PC-3 (cell line): ENCODE data around the gene ITLN1. TPM values are rescaled to one million over a fixed set of nuclear protein-coding genes. Genes with fewer than 3 reads are reported as not detected.
"Not testable (repeated sequence)": the region's sequence is repeated elsewhere in the genome, so short reads cannot be mapped to it uniquely, and the experiment has no call there.

Source experiments
- ATAC-seq: fragments of 200-7000 bp; cut with Tn5 transposase; 2 replicates; pipeline ENCODE4 v1.9.1; 2020; ENCODE audit warnings: mild to moderate bottlenecking, moderate library complexity
- BruUV-seq: library from RNA; stranded (reverse); fragments of 400-500 nt; replicated peaks from 2 replicates; lab custom pipeline; 2021; lab: Mats Ljungman, UMichigan
- CTCF ChIA-PET: fragments of 300-600 bp; sonication (Branson Sonifier 250); formaldehyde crosslinking; loops from one replicate; lab custom pipeline; 2022; ENCODE audit warnings: antibody characterized with exemption; lab: Charles Lee
- POLR2A ChIA-PET: fragments of 300-600 bp; sonication (Branson Sonifier 250); formaldehyde crosslinking; loops from one replicate; lab custom pipeline; 2022; ENCODE audit warnings: antibody characterized with exemption; ENCODE audit not compliant: unreplicated experiment; lab: Charles Lee
- DNase-seq: peaks from one replicate; pipeline ENCODE4 v3.0.0-alpha.2; 2015
- H2AFZ ChIP-seq: fragments of 300-600 bp; sonication (generic); 2 replicates; pipeline ENCODE4 v1.6.0; 2016; ENCODE audit warnings: antibody characterized with exemption, low read length
- H3F3A ChIP-seq: fragments of 300-600 bp; sonication (generic); one replicate; pipeline ENCODE4 v1.6.0; 2017; ENCODE audit warnings: antibody characterized with exemption, low read length, control low read depth, mild to moderate bottlenecking; ENCODE audit not compliant: unreplicated experiment
- H3K27ac ChIP-seq: fragments of 300-600 bp; sonication (generic); 2 replicates; pipeline ENCODE4 v1.5.1; 2016; ENCODE audit warnings: mild to moderate bottlenecking, low read length
- H3K27me3 ChIP-seq: fragments of 300-600 bp; sonication (generic); 2 replicates; pipeline ENCODE4 v1.6.1; 2016; ENCODE audit warnings: low read length, mixed read lengths
- H3K36me3 ChIP-seq: fragments of 300-600 bp; sonication (generic); 2 replicates; pipeline ENCODE4 v1.6.1; 2016; ENCODE audit warnings: low read depth, mixed run types, low read length, mixed read lengths
- H3K4me1 ChIP-seq: fragments of 300-600 bp; sonication (generic); 2 replicates; pipeline ENCODE4 v1.5.1; 2016; ENCODE audit warnings: low read length; ENCODE audit not compliant: insufficient read depth
- H3K4me2 ChIP-seq: fragments of 300-600 bp; sonication (generic); 2 replicates; pipeline ENCODE4 v1.6.0; 2016; ENCODE audit warnings: low read length
- H3K4me3 ChIP-seq: fragments of 300-600 bp; sonication (generic); 2 replicates; pipeline ENCODE4 v1.5.1; 2016; ENCODE audit warnings: mild to moderate bottlenecking, low read length, mixed read lengths
- H3K79me2 ChIP-seq: fragments of 300-600 bp; sonication (generic); 2 replicates; pipeline ENCODE4 v1.6.1; 2017; ENCODE audit warnings: low read length, mixed read lengths
- H3K9ac ChIP-seq: fragments of 300-600 bp; sonication (generic); 2 replicates; pipeline ENCODE4 v1.6.0; 2016; ENCODE audit warnings: mild to moderate bottlenecking, low read length
- H3K9me2 ChIP-seq: fragments of 300-600 bp; sonication (generic); replicated peaks from 2 replicates; pipeline ENCODE4 v1.6.1; 2016; ENCODE audit warnings: mixed run types, low read length, mixed read lengths
- H3K9me3 ChIP-seq: fragments of 300-600 bp; sonication (generic); 2 replicates; pipeline ENCODE4 v1.6.1; 2016; ENCODE audit warnings: low read length, mixed read lengths
- H4K20me1 ChIP-seq: fragments of 300-600 bp; sonication (generic); 2 replicates; pipeline ENCODE4 v1.6.1; 2016; ENCODE audit warnings: low read length, mixed read lengths
- CTCF ChIP-seq: fragments of 300-600 bp; sonication (generic); conservative IDR thresholded peaks from 2 replicates; pipeline ENCODE4 v1.5.1; 2017; ENCODE audit warnings: antibody characterized with exemption, low read depth, mild to moderate bottlenecking, low read length
- EZH2 ChIP-seq: fragments of 300-600 bp; sonication (generic); IDR thresholded peaks from one replicate; pipeline ENCODE4 v1.6.1; 2017; ENCODE audit warnings: antibody characterized with exemption, mild to moderate bottlenecking, low read length; ENCODE audit not compliant: unreplicated experiment
- EZH2phosphoT487 ChIP-seq: fragments of 300-600 bp; sonication (generic); IDR thresholded peaks from 2 replicates; pipeline ENCODE4 v1.6.1; 2018; ENCODE audit warnings: mild to moderate bottlenecking, antibody characterized with exemption, low read length, borderline replicate concordance
- intact Hi-C: fragments of 100-400 bp; cut with micrococcal nuclease; formaldehyde crosslinking; loops from 2 replicates; pipeline ENCODE4 v1.9.0; 2023
- total RNA-seq: library from RNA; depleted of rRNA; stranded (reverse); fragments of >200 nt; gene quantifications from 2 replicates; pipeline ENCODE4 v1.2.3, GENCODE V29; 2014

ITLN1 gene
- total RNA-seq, 1 experiment from 2014 or later, result not detected

GRCh38 chr1:160874935-160875334 lies 10.0 kb downstream of the ITLN1 start:
- Histone ChIP-seq H3K9me2 (no peaks in the 10 kb centered on the region), H3K9me3 (no peaks in the 10 kb centered on the region), H3F3A (no peaks in the 10 kb centered on the region), H3K4me3 (no peak overlapping the region), H2AFZ (no peak overlapping the region), H3K36me3 (no peaks in the 10 kb centered on the region), H3K79me2 (no peaks in the 10 kb centered on the region), H3K27ac (no peak overlapping the region), H3K4me2 (no peak overlapping the region), H3K4me1 (peaks cover 7% of the 10 kb centered on the region; the same call in 1 of the 2 replicates), H3K27me3 (no peaks in the 10 kb centered on the region), H3K9ac (no peak overlapping the region), H4K20me1 (no peaks in the 10 kb centered on the region)
- ATAC-seq, result peak; percentile 73
- TF ChIP-seq CTCF, result no peak
- no TSS peak for BruUV-seq
- CTCF ChIA-PET, result no interaction called here
- intact Hi-C loops, result no loop called here
- POLR2A ChIA-PET, result no interaction called here
- DNase-seq, result peak; percentile 58

- Histone ChIP-seq H3K4me1 (no peaks in the 10 kb centered on the region), H3K36me3 (no peaks in the 10 kb centered on the region), H3K9ac (no peak overlapping the region), H3K4me3 (no peak overlapping the region), H2AFZ (no peak overlapping the region), H3K79me2 (no peaks in the 10 kb centered on the region), H3K4me2 (no peak overlapping the region), H3K27me3 (no peaks in the 10 kb centered on the region), H3F3A (no peaks in the 10 kb centered on the region), H3K9me2 (no peaks in the 10 kb centered on the region), H4K20me1 (no peaks in the 10 kb centered on the region), H3K27ac (no peak overlapping the region), H3K9me3 (no peaks in the 10 kb centered on the region)
- intact Hi-C loops, result no loop called here
- ChIA-PET POLR2A (no interaction called here), CTCF (no interaction called here)
- peak; percentile 40; the same call in 1 of the 2 replicates for ATAC-seq
- BruUV-seq, result no TSS peak
- TF ChIP-seq EZH2phosphoT487, result no peak
- TF ChIP-seq CTCF, result no peak
- TF ChIP-seq EZH2, result no peak
- DNase-seq, result peak; percentile 46
Observed at GRCh38 chr1:160868141-160868540, 16.8 kb downstream of the ITLN1 start.

GRCh38 chr1:160867651-160868050 lies 17.3 kb downstream of the ITLN1 start:
- H3K4me3 ChIP-seq, BruUV-seq, ATAC-seq, H3K36me3 ChIP-seq, H3K27me3 ChIP-seq, POLR2A ChIA-PET, DNase-seq, H2AFZ ChIP-seq, H3K4me2 ChIP-seq, intact Hi-C loops, H3K9me2 ChIP-seq, H3K9ac ChIP-seq, CTCF ChIA-PET, H3K9me3 ChIP-seq, H3K4me1 ChIP-seq, H3K27ac ChIP-seq, H4K20me1 ChIP-seq, H3F3A ChIP-seq, H3K79me2 ChIP-seq: not testable (repeated sequence)
